Measurements from ENCODE around the gene EZH1.

DNA sequence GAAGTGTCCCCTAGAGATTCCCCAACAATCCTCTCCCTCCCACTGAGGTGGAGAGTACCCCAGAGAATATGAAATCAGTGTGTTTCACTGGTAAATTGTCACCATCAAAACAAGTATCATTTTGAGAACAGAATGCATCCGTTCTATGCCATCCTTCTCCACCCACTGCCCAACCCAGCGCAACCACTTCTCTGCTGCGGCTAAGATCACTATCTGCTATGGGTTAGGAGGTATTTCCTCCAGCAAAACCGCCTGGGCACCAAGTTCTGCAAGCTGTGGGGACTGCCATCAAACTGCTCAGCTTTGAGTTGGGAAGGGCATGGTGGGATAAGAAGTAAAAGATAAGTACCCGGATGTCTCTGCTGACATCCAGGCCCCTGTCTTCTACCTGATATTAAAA, 38.1 kb downstream of the EZH1 start:
- TF ChIP-seq, protein P1, sequence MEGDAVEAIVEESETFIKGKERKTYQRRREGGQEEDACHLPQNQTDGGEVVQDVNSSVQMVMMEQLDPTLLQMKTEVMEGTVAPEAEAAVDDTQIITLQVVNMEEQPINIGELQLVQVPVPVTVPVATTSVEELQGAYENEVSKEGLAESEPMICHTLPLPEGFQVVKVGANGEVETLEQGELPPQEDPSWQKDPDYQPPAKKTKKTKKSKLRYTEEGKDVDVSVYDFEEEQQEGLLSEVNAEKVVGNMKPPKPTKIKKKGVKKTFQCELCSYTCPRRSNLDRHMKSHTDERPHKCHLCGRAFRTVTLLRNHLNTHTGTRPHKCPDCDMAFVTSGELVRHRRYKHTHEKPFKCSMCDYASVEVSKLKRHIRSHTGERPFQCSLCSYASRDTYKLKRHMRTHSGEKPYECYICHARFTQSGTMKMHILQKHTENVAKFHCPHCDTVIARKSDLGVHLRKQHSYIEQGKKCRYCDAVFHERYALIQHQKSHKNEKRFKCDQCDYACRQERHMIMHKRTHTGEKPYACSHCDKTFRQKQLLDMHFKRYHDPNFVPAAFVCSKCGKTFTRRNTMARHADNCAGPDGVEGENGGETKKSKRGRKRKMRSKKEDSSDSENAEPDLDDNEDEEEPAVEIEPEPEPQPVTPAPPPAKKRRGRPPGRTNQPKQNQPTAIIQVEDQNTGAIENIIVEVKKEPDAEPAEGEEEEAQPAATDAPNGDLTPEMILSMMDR (IDR thresholded peaks at IDR 0.05 in 4 of 5, conservative IDR thresholded peaks at IDR 0.05 in 1 of 5), result no peak
- TF ChIP-seq POLR2A (IDR thresholded peaks at IDR 0.05), result no peak
